ENCODE results near the gene PHF2. TPM values are rescaled to one million over a fixed set of nuclear protein-coding genes. Genes with fewer than 3 reads are reported as not detected.
A peak's percentile ranks its signal among the peaks of the same experiment; 100 is the strongest.

Gene PHF2
- total RNA-seq, 1 donor from 2014 or later: 24.8 TPM

DNA sequence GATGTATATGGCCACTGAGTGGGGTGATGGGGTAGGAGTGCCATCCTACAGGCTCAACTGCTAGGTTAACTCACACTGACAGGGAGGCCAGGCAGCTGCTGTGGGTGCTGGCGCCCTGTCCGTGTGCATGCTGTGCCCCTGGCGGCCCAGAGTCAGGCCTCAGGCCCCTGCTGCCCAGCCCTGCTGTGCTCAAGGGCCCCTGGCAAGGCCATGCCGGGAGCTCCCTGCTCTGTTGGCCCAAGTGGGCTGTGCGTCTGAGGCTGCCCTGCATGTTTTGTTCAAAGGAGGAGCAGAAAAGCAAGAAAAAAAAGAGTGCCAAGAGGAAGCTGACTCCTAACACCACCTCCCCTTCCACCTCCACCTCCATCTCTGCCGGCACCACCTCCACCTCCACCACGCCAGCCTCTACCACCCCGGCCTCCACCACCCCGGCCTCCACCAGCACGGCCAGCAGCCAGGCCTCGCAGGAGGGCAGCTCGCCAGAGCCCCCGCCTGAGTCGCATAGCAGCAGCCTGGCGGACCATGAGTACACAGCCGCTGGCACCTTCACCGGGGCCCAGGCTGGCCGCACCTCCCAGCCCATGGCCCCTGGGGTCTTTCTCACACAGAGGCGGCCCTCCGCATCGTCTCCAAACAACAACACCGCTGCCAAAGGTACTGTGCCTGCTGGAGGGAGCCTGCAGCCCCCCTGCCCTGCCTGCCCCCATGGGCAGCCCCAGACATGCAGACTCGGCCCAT, 100.1 kb downstream of the PHF2 start:
- Mint-ChIP-seq H3K27ac (no peak overlapping the region), H3K4me1 (ENCODE audit: low read depth) (no peaks in the 10 kb centered on the region), H3K27me3 (ENCODE audit: low read depth) (no peaks in the 10 kb centered on the region), H3K9me3 (no peaks in the 10 kb centered on the region), H3K4me3 (ENCODE audit: low read depth) (no peak overlapping the region), H3K36me3 (ENCODE audit: low read depth) (peaks cover 10% of the 10 kb centered on the region)
- intact Hi-C loops (cut with micrococcal nuclease): no loop called here
- no peak for DNase-seq (ENCODE audit: low spot score)

- no peaks in the 10 kb centered on the region for H3K4me1 Mint-ChIP-seq (ENCODE audit: low read depth)
- H3K27me3 Mint-ChIP-seq (ENCODE audit: low read depth): no peaks in the 10 kb centered on the region
- peaks cover 10% of the 10 kb centered on the region for H3K36me3 Mint-ChIP-seq (ENCODE audit: low read depth)
- no peak overlapping the region for H3K4me3 Mint-ChIP-seq (ENCODE audit: low read depth)
- no peak overlapping the region for H3K27ac Mint-ChIP-seq
- H3K9me3 Mint-ChIP-seq: no peaks in the 10 kb centered on the region
- intact Hi-C loops (cut with micrococcal nuclease): no loop called here
- DNase-seq (ENCODE audit: low spot score): no peak
Measured at GRCh38 chr9:93677048-93677571, 100.7 kb downstream of the PHF2 start.

- no peak overlapping the region for H3K4me3 Mint-ChIP-seq (ENCODE audit: low read depth)
- no peak overlapping the region for H3K27ac Mint-ChIP-seq
- H3K4me1 Mint-ChIP-seq (ENCODE audit: low read depth): no peaks in the 10 kb centered on the region
- H3K36me3 Mint-ChIP-seq (ENCODE audit: low read depth): peaks cover 10% of the 10 kb centered on the region
- no peak for DNase-seq (ENCODE audit: low spot score)
- H3K9me3 Mint-ChIP-seq: no peaks in the 10 kb centered on the region
- intact Hi-C loops (cut with micrococcal nuclease): no loop called here
- no peaks in the 10 kb centered on the region for H3K27me3 Mint-ChIP-seq (ENCODE audit: low read depth)
Measured at GRCh38 chr9:93677641-93678136, 101.3 kb downstream of the PHF2 start.

DNA sequence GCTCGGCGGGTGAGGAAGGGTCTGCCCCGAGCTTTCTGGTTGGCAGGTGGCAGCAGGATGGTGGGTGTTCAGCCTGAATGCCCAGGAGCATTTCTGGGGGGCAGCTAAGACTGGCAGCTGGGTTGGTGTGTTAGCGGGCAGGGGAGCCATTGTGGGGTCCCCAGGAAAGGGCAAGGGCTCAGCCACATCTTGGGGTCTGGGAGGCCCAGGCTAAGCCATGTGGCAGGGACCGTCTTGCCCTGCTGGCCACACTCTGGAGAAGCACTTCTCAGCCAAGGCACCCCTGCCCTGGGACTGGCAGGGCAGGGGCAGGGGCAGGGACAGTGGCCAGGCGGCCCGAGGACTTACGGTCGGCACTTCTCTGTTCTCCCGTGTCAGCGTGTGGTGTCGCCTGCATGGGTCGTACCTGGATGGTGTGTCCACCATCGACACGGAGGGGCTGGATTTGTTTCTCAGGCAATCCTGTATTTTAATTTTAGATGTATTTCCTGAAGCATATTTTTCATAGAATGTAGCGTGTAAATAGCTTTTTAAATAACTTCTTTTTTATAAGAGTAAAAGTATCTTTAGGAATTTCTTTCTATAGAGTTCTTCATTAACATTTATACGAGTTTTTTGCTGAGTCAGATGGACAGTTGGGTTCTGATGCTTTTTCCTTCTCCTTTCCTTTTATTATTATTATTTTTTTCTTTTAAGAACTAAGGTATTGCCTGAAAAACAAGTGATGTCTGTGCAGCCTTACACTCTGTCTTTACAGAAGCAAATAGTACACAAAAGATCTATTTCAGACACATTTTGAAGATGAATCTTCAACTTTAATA, 102.0 kb downstream of the PHF2 start:
- Mint-ChIP-seq H3K4me3 (ENCODE audit: low read depth) (no peak overlapping the region), H3K9me3 (no peaks in the 10 kb centered on the region), H3K27me3 (ENCODE audit: low read depth) (no peaks in the 10 kb centered on the region), H3K27ac (no peak overlapping the region), H3K4me1 (ENCODE audit: low read depth) (no peaks in the 10 kb centered on the region), H3K36me3 (ENCODE audit: low read depth) (peaks cover 4% of the 10 kb centered on the region)
- intact Hi-C loops (cut with micrococcal nuclease): no loop called here
- DNase-seq (ENCODE audit: low spot score): no peak

- peaks cover 4% of the 10 kb centered on the region for H3K36me3 Mint-ChIP-seq (ENCODE audit: low read depth)
- intact Hi-C loops (cut with micrococcal nuclease): loop anchor here (10.0 kb wide), 1 partner anchor 535 kb away; no protein-coding TSS in a partner anchor
- H3K9me3 Mint-ChIP-seq: no peaks in the 10 kb centered on the region
- H3K27me3 Mint-ChIP-seq (ENCODE audit: low read depth): no peaks in the 10 kb centered on the region
- no peak overlapping the region for H3K27ac Mint-ChIP-seq
- no peaks in the 10 kb centered on the region for H3K4me1 Mint-ChIP-seq (ENCODE audit: low read depth)
- H3K4me3 Mint-ChIP-seq (ENCODE audit: low read depth): no peak overlapping the region
- peak; percentile 8 for DNase-seq (ENCODE audit: low spot score)
Measured at GRCh38 chr9:93679536-93680442, 103.4 kb downstream of the PHF2 start.

DNA sequence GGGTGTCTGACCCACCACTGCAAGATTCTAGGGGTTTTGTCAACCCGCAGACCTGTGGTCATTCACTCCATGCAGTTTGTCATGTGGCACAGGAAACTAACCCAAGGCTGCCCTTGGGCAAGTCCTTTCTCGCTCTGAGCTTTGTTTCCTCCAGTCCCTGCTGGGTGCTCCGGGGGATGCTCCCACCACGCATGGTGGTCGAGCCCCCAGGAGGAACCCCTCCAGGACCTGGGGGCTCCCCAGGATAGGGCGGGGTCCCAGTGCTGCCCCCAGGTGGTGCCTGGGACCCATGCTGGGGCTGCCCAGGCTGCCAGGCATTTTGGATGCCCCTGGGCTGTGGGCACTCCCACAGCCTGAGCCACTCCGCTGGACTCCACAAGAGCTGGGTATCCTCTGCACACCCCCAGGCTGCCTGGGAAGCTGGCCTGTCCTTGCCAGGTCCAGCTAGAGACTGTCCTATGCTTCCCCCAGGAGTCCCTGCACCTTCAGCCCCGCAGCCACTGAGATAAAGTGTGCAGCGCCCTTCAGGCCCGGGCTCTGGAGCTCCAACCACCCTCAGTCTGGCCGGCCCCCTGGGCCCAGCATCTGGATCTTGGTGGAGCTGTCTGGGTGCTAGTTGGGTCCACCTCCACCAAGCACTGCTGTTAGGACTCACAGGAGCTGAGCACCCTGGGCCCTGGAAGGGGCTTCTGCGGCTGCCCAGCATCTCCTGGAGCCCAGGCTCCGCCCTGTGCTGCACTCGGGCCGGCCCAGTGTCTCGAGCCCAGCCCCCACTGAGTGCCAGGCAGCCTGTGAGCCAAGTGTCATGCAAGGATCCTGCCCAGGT, 104.3 kb downstream of the PHF2 start:
- no peaks in the 10 kb centered on the region for H3K27me3 Mint-ChIP-seq (ENCODE audit: low read depth)
- peaks cover 4% of the 10 kb centered on the region for H3K36me3 Mint-ChIP-seq (ENCODE audit: low read depth)
- DNase-seq (ENCODE audit: low spot score): peak; percentile 6
- no peak overlapping the region for H3K4me3 Mint-ChIP-seq (ENCODE audit: low read depth)
- intact Hi-C loops (cut with micrococcal nuclease): loop anchor here (10.0 kb wide), 1 partner anchor 534 kb away; no protein-coding TSS in a partner anchor
- no peaks in the 10 kb centered on the region for H3K9me3 Mint-ChIP-seq
- no peaks in the 10 kb centered on the region for H3K4me1 Mint-ChIP-seq (ENCODE audit: low read depth)
- no peak overlapping the region for H3K27ac Mint-ChIP-seq

DNA sequence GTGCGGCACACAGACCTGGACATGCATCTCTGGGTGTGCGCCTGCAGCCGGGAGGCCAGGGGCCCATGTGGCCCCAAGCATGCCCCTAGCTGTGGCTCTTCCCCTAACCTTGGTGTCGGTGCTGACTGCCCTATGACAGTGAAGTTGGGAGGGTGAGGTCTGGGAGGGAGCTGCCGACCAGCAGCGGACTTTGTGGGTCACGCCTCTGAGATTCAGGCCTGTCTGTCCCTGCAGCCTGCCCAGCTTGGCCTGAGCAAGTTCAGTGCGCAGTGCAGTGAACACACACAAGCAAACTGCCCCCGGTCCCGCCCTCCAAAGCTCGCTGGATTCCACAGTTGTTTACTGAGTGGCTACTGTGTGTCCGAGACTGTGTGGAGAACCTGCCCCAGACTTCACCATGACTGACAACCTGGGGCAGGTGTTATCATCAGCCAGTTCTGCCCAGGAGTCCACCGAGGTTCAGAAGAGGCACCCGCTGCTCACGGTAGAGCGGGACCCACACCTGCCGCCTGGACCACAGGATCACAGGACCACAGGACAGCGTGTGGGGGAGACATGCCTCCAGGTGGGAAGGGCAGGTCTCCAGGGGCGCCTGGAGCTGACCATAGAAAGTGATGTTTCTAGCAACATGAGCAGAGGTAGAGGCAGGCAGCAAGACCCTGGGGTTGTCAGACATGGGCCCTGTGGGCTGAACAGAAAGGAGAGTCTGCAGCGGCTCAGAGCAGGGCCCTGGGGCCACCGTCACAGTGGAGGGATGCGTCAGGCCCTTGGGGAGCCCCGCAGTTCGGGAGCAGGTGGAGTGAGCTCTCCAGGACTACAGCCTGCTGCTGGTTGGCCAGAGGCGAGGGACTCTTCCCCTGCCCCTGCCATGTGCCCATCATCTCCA, 105.1 kb downstream of the PHF2 start:
- Mint-ChIP-seq H3K27me3 (ENCODE audit: low read depth) (peaks cover 6% of the 10 kb centered on the region), H3K4me3 (ENCODE audit: low read depth) (no peak overlapping the region), H3K36me3 (ENCODE audit: low read depth) (peaks cover 4% of the 10 kb centered on the region), H3K4me1 (ENCODE audit: low read depth) (no peaks in the 10 kb centered on the region), H3K9me3 (no peaks in the 10 kb centered on the region), H3K27ac (no peak overlapping the region)
- intact Hi-C loops (cut with micrococcal nuclease): loop anchor here (1.0 to 10.0 kb wide), 2 partner anchors 282 to 533 kb away; no protein-coding TSS in a partner anchor
- DNase-seq (ENCODE audit: low spot score): peak; percentile 6

DNA sequence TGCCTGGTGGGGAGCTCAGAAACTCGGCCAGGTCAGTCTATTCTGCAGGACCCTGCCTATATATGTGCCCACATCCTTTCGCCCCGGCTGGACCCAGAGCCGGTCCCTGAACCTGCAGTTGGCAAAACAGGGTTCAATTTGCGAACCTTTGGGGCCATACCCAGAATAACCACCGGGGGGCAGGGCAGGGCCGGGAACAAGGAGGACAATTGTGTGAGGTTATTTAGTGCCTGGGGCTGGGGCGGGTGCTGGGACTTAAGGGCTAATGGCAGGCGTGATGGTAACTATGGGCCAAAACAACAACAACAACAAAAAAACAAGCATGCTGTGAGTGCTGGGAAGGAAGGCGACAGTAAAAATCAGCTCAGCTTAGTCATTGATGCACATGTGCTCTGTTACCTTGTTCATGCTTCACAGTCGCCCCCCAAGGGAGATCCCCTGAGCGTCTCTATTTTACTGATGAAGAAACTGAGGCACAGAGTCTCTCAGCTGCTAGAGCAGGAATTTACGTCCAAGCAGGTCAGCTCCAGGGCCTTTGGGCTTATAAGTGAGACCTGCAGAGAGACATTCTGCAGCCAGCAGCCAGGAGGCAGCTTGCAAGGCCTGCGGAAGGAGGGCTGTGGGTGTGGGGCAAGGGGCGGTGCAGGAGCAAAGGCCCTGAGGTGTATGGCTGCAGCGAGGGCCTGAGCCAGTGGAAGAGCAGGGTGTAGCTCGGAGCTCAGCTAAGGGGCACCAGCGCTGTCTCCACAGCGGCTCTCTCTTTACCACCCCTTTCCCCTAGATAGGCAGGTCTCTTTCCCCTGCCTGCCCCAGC, 106.0 kb downstream of the PHF2 start:
- DNase-seq (ENCODE audit: low spot score): peak; percentile 43
- peaks cover 6% of the 10 kb centered on the region for H3K27me3 Mint-ChIP-seq (ENCODE audit: low read depth)
- no peaks in the 10 kb centered on the region for H3K9me3 Mint-ChIP-seq
- H3K36me3 Mint-ChIP-seq (ENCODE audit: low read depth): peaks cover 3% of the 10 kb centered on the region
- intact Hi-C loops (cut with micrococcal nuclease): loop anchor here (1.0 to 10.0 kb wide), 2 partner anchors 281 to 532 kb away; no protein-coding TSS in a partner anchor
- H3K4me1 Mint-ChIP-seq (ENCODE audit: low read depth): no peaks in the 10 kb centered on the region
- no peak overlapping the region for H3K27ac Mint-ChIP-seq
- no peak overlapping the region for H3K4me3 Mint-ChIP-seq (ENCODE audit: low read depth)

GRCh38 chr9:93683331-93684134, 107.1 kb downstream of the PHF2 start:
- intact Hi-C loops (cut with micrococcal nuclease): loop anchor here (10.0 kb wide), 1 partner anchor 531 kb away; no protein-coding TSS in a partner anchor
- no peak overlapping the region for H3K27ac Mint-ChIP-seq
- H3K4me3 Mint-ChIP-seq (ENCODE audit: low read depth): no peak overlapping the region
- peaks cover 3% of the 10 kb centered on the region for H3K9me3 Mint-ChIP-seq
- no peaks in the 10 kb centered on the region for H3K36me3 Mint-ChIP-seq (ENCODE audit: low read depth)
- peaks cover 6% of the 10 kb centered on the region for H3K27me3 Mint-ChIP-seq (ENCODE audit: low read depth)
- peak; percentile 5 for DNase-seq (ENCODE audit: low spot score)
- no peaks in the 10 kb centered on the region for H3K4me1 Mint-ChIP-seq (ENCODE audit: low read depth)
